Measurements from ENCODE around the gene COL19A1. TPM values are rescaled to one million over a fixed set of nuclear protein-coding genes. Genes with fewer than 3 reads are reported as not detected.

Gene COL19A1
- total and polyA plus RNA-seq, 9 donors: 0.20 to 0.23 TPM; not detected in 7

GRCh38 chr6:69873291-69873690 is 6.9 kb downstream of the COL19A1 start:
- TF ChIP-seq, protein P1, sequence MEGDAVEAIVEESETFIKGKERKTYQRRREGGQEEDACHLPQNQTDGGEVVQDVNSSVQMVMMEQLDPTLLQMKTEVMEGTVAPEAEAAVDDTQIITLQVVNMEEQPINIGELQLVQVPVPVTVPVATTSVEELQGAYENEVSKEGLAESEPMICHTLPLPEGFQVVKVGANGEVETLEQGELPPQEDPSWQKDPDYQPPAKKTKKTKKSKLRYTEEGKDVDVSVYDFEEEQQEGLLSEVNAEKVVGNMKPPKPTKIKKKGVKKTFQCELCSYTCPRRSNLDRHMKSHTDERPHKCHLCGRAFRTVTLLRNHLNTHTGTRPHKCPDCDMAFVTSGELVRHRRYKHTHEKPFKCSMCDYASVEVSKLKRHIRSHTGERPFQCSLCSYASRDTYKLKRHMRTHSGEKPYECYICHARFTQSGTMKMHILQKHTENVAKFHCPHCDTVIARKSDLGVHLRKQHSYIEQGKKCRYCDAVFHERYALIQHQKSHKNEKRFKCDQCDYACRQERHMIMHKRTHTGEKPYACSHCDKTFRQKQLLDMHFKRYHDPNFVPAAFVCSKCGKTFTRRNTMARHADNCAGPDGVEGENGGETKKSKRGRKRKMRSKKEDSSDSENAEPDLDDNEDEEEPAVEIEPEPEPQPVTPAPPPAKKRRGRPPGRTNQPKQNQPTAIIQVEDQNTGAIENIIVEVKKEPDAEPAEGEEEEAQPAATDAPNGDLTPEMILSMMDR (IDR thresholded peaks at IDR 0.05): no peak
- TF ChIP-seq POLR2A (IDR thresholded peaks at IDR 0.05) (no peak), EP300 (IDR thresholded peaks at IDR 0.05) (no peak)
- Histone ChIP-seq H3K4me3 (no peak overlapping the region), H3K27ac (no peak overlapping the region), H3K4me1 (ENCODE audit: insufficient read depth) (no peaks in the 10 kb centered on the region), H3K27me3 (no peaks in the 10 kb centered on the region), H3K9me3 (no peaks in the 10 kb centered on the region), H3K36me3 (no peaks in the 10 kb centered on the region)
- WGBS, 3 donors: 76 to 86% (median 82%) methylated on average over 2 of the region's 2 CpGs
- no peak for DNase-seq
- intact Hi-C loops (cut with DNase I): no loop called here

- 79 to 80% (median 79%) methylated on average over 3 of the region's 3 CpGs for WGBS, 3 donors
- intact Hi-C loops (cut with DNase I): no loop called here
These were observed 9.4 kb downstream of the COL19A1 start for GRCh38 chr6:69875715-69876114.

DNA sequence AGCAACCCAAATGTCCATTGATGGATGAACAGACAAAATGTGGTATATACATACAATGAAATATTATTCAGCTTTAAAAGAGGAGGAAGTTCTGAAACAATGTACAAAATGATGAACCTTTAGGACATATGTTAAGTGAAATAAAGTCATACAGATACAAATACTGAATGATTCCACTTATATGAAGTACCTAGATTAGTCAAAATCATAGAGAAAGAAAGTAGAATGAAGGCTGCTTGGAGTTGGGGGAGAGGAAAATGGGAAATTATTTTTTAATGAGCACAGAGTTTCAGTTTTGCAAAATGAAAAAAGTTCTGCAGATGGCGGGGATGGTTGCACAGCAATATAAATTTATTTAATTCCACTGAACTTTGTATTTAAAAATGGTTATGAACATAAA is 12.4 kb downstream of the COL19A1 start:
- Histone ChIP-seq H3K4me1 (ENCODE audit: insufficient read depth) (no peaks in the 10 kb centered on the region), H3K27me3 (no peaks in the 10 kb centered on the region), H3K27ac (no peak overlapping the region), H3K9me3 (no peaks in the 10 kb centered on the region), H3K4me3 (no peak overlapping the region), H3K36me3 (no peaks in the 10 kb centered on the region)
- 85 to 95% (median 94%) methylated on average over 1 of the region's 1 CpG for WGBS, 3 donors
- no peak for DNase-seq
- intact Hi-C loops (cut with DNase I): no loop called here
- TF ChIP-seq POLR2A (IDR thresholded peaks at IDR 0.05): no peak
- TF ChIP-seq EP300 (IDR thresholded peaks at IDR 0.05): no peak
- TF ChIP-seq, protein P1 (IDR thresholded peaks at IDR 0.05): no peak

More at GRCh38 chr6:69875715-69876114, 9.4 kb downstream of the COL19A1 start:
- Histone ChIP-seq H3K36me3 (no peaks in the 10 kb centered on the region), H3K27me3 (no peaks in the 10 kb centered on the region), H3K4me1 (ENCODE audit: insufficient read depth) (no peaks in the 10 kb centered on the region), H3K4me3 (no peak overlapping the region), H3K9me3 (no peaks in the 10 kb centered on the region), H3K27ac (no peak overlapping the region)
- TF ChIP-seq, protein P1 (IDR thresholded peaks at IDR 0.05): no peak
- TF ChIP-seq POLR2A (IDR thresholded peaks at IDR 0.05): no peak
- no peak for TF ChIP-seq EP300 (IDR thresholded peaks at IDR 0.05)
- DNase-seq: no peak

DNA sequence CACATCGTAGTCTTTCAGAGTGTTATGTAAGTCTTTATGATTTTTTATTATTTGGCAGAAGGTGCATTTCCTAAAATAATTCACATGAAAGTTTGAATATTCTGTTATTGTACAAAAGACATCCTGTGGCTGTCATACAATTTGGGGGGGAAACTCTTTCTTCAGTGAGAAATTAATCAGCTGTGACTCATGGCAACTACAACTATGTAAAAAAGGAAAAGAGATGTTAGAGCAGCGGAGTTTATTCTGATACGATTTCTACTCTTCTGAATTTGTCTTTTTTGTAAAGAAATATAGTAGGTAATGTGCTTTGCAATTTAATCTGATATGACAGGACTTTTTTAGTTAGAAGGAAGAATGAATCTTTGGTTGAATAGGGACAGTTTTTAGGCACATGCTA is 14.2 kb downstream of the COL19A1 start:
- WGBS, 3 donors: 71 to 82% (median 79%) methylated on average over 3 of the region's 3 CpGs
- no peak for DNase-seq
- Histone ChIP-seq H3K27me3 (no peaks in the 10 kb centered on the region), H3K4me1 (ENCODE audit: insufficient read depth) (no peaks in the 10 kb centered on the region), H3K4me3 (no peak overlapping the region), H3K9me3 (no peaks in the 10 kb centered on the region), H3K36me3 (no peaks in the 10 kb centered on the region), H3K27ac (no peak overlapping the region)
- intact Hi-C loops (cut with DNase I): no loop called here
- TF ChIP-seq EP300 (IDR thresholded peaks at IDR 0.05) (no peak), POLR2A (IDR thresholded peaks at IDR 0.05) (no peak)
- TF ChIP-seq, protein P1 (IDR thresholded peaks at IDR 0.05): no peak

All from ovary (tissue), 9 donors.